T-helper 1 cell treated with Interleukin-12 subunit alpha and Interleukin-12 subunit beta and Interleukin-4 antibody, amounts not matched to agents 30 μg/mL and 1 μg/mL, for 36 hours (primary cell): ENCODE results near the gene LOC101059915.
"Not testable (repeated sequence)": the region's sequence is repeated elsewhere in the genome, so short reads cannot be mapped to it uniquely, and the experiment has no call there.

ENCODE experiments used
- H3K27ac Mint-ChIP-seq: one replicate; pipeline ENCODE4 v1.8.0; 2021; ENCODE audit warnings: mild to moderate bottlenecking, mixed read lengths
- H3K27me3 Mint-ChIP-seq: one replicate; pipeline ENCODE4 v1.8.0; 2021; ENCODE audit warnings: low read depth, mixed read lengths
- H3K36me3 Mint-ChIP-seq: one replicate; pipeline ENCODE4 v1.8.0; 2021; ENCODE audit warnings: low read depth, mixed read lengths
- H3K4me1 Mint-ChIP-seq: one replicate; pipeline ENCODE4 v1.8.0; 2021; ENCODE audit warnings: low read depth, mixed read lengths
- H3K4me3 Mint-ChIP-seq: one replicate; pipeline ENCODE4 v1.8.0; 2021; ENCODE audit warnings: mild to moderate bottlenecking, moderate library complexity, mixed read lengths
- H3K9me3 Mint-ChIP-seq: one replicate; pipeline ENCODE4 v1.8.0; 2021; ENCODE audit warnings: mixed read lengths

LOC101059915 gene

DNA sequence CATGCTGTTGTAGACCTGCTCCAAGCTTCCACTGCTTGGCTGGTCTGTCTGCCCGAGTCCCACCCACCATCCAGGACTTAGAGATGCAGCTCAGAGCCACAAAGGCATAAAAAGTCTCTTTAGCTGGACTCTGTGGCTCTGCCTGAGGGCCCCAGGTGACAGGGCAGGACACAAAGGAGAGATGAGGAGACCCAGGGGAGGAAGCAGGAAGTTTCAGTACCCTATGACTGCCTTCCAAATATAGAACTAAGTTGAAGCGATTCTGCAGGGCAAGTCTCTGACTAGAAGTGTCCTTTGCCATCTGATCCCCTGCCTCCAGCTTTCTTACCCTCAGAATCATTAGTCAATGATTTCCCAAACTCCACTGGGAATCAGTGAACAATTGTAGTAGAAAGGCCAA is 37.9 kb upstream of the LOC101059915 start:
- no peaks in the 10 kb centered on the region for H3K36me3 Mint-ChIP-seq
- H3K27me3 Mint-ChIP-seq: no peaks in the 10 kb centered on the region
- no peaks in the 10 kb centered on the region for H3K9me3 Mint-ChIP-seq
- no peak overlapping the region for H3K27ac Mint-ChIP-seq
- H3K4me3 Mint-ChIP-seq: no peak overlapping the region
- H3K4me1 Mint-ChIP-seq: peaks cover 14% of the 10 kb centered on the region

DNA sequence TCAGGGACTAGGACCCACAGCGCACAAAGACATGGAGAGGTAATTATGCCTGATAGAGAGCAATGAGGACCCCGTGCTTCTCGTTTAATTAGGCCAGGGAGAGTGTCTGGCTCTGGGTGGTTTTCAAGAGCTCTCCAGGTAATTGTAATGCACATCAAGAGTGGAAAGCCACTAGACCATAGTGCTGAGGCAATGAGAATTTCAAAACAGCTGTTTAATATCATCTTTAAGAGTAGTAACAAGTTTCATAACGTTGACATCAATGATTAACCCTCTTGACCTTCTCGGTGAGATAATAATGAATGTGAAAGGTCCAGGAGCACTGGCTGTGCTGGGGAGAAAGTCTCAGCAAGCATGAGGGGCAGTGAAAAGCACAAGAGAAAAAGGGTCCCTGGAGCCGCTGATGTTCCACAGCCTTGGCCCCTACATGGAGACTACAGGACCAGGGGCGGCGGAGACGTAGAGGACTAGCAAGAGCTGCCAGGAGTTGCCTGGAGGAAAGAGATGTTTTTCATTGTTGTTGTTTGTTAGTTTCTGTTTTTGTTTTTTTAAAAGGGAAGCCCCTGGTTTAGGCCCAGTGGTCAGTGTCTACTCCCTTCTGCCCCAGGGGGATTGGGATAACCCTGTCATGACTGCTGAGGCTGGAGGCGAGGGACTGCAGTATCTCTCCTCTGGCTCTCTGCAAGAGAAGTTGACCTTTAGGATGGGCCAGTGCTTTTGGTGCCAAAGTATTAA is 34.3 kb upstream of the LOC101059915 start:
- no peaks in the 10 kb centered on the region for H3K9me3 Mint-ChIP-seq
- H3K36me3 Mint-ChIP-seq: no peaks in the 10 kb centered on the region
- H3K4me1 Mint-ChIP-seq: peaks cover 23% of the 10 kb centered on the region
- no peak overlapping the region for H3K27ac Mint-ChIP-seq
- no peaks in the 10 kb centered on the region for H3K27me3 Mint-ChIP-seq
- H3K4me3 Mint-ChIP-seq: no peak overlapping the region

GRCh38 chrX:71634366-71634765 is 33.0 kb upstream of the LOC101059915 start:
- H3K36me3 Mint-ChIP-seq: no peaks in the 10 kb centered on the region
- H3K4me3 Mint-ChIP-seq: no peak overlapping the region
- H3K4me1 Mint-ChIP-seq: peaks cover 20% of the 10 kb centered on the region
- H3K27ac Mint-ChIP-seq: no peak overlapping the region
- no peaks in the 10 kb centered on the region for H3K27me3 Mint-ChIP-seq
- no peaks in the 10 kb centered on the region for H3K9me3 Mint-ChIP-seq

GRCh38 chrX:71636438-71637252 is 30.7 kb upstream of the LOC101059915 start:
- H3K4me3 Mint-ChIP-seq: peak overlapping the region; percentile 4
- peak overlapping the region; percentile 73 for H3K27ac Mint-ChIP-seq
- peaks cover 3% of the 10 kb centered on the region for H3K36me3 Mint-ChIP-seq
- H3K9me3 Mint-ChIP-seq: no peaks in the 10 kb centered on the region
- peaks cover 20% of the 10 kb centered on the region for H3K4me1 Mint-ChIP-seq
- no peaks in the 10 kb centered on the region for H3K27me3 Mint-ChIP-seq

DNA sequence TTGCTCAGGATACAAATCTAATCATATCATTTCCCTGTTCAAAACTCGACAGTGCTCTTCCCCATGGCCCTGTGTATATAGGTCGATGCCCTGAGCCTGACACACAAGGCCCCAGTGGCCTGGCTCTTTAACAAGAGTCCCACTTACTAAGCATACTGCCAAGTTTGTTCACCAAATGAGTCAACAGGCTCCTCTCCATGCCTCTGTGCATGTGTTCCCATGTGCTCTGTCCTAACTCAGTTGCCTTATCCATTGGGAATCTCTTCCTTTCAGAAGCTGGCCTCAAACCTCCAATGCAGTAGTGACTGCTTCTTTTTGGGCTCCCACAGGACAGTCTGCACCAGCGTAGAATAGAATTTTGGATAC is 30.1 kb upstream of the LOC101059915 start:
- Mint-ChIP-seq H3K27ac (peak overlapping the region; percentile 73), H3K4me3 (peak overlapping the region; percentile 4), H3K27me3 (no peaks in the 10 kb centered on the region), H3K9me3 (no peaks in the 10 kb centered on the region), H3K4me1 (peaks cover 20% of the 10 kb centered on the region), H3K36me3 (peaks cover 3% of the 10 kb centered on the region)

DNA sequence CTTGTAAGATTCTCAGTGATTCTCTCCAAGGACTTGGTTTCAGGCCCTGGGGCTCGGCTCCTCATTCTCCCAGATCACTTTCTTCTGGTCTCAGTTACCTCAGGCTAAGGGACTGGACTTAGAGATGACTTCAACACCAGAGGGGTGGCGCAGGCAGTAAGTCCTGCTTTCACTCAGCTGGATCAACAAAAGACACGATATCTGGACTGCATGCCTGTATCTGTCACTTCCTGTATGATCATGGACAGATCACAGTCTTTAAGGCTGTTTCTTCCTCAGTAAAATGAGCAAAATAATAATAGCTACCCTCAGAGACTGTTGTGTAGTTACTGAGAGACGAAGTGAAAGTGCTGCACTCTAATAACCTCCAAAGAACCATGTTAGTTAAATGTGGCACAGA is 29.5 kb upstream of the LOC101059915 start:
- H3K27ac Mint-ChIP-seq: no peak overlapping the region
- no peak overlapping the region for H3K4me3 Mint-ChIP-seq

DNA sequence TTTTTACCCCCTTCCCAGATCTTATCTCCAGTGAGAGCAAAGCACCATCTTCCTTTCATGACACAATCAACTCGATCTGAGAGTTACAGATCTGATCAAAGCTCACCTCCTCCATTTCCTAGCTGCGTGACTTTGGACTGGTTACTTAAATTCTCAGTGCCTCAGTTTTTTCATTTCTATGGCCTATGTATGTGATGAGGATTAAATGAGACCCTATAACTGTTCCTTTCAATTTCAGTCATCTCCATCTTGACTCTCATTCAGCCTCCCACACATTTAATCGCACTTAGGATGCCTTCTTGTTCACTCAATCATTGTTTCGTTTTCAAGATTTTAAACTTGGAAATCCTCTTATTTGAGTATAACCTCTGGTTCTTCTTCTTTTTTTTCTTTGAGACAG is 28.9 kb upstream of the LOC101059915 start:
- H3K4me3 Mint-ChIP-seq: no peak overlapping the region
- H3K4me1 Mint-ChIP-seq: peaks cover 17% of the 10 kb centered on the region
- H3K9me3 Mint-ChIP-seq: no peaks in the 10 kb centered on the region
- no peaks in the 10 kb centered on the region for H3K27me3 Mint-ChIP-seq
- no peak overlapping the region for H3K27ac Mint-ChIP-seq
- peaks cover 4% of the 10 kb centered on the region for H3K36me3 Mint-ChIP-seq

More for the DNA sequence above, 29.5 kb upstream of the LOC101059915 start:
- H3K4me1 Mint-ChIP-seq: peaks cover 20% of the 10 kb centered on the region
- peaks cover 3% of the 10 kb centered on the region for H3K36me3 Mint-ChIP-seq
- no peaks in the 10 kb centered on the region for H3K27me3 Mint-ChIP-seq
- H3K9me3 Mint-ChIP-seq: no peaks in the 10 kb centered on the region

DNA sequence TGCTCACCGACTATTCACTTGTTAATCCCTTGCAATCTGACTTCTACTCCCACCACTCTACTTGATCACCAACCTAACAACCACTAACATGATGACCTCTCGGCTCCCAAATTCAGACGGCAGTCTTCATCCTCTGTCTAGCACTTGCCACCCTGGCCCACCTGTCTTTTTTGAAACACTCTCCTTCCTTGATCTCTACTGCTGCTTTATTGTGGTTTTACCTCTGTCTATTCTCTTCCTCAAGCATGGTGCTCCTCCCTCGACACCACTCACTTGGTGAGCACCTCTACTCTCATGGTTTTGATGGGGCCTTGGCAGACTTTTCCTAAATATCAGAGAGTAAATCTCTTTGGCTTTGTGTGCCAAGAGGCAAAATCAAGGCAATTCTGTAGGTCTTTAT is 27.3 kb upstream of the LOC101059915 start:
- Mint-ChIP-seq H3K9me3 (no peaks in the 10 kb centered on the region), H3K27ac (no peak overlapping the region), H3K4me1 (peaks cover 17% of the 10 kb centered on the region), H3K27me3 (no peaks in the 10 kb centered on the region), H3K4me3 (no peak overlapping the region), H3K36me3 (peaks cover 4% of the 10 kb centered on the region)

DNA sequence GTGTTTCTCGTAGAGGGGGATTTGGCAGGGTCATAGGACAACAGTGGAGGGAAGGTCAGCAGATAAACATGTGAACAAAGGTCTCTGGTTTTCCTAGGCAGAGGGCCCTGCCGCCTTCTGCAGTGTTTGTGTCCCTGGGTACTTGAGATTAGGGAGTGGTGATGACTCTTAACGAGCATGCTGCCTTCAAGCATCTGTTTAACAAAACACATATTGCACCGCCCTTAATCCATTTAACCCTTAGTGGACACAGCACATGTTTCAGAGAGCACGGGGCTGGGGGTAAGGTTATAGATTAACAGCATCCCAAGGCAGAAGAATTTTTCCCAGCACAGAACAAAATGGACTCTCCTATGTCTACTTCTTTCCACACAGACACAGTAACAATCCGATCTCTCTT is 22.9 kb upstream of the LOC101059915 start:
- not testable (repeated sequence) for H3K4me1 Mint-ChIP-seq, H3K4me3 Mint-ChIP-seq, H3K36me3 Mint-ChIP-seq, H3K27me3 Mint-ChIP-seq, H3K9me3 Mint-ChIP-seq, H3K27ac Mint-ChIP-seq

DNA sequence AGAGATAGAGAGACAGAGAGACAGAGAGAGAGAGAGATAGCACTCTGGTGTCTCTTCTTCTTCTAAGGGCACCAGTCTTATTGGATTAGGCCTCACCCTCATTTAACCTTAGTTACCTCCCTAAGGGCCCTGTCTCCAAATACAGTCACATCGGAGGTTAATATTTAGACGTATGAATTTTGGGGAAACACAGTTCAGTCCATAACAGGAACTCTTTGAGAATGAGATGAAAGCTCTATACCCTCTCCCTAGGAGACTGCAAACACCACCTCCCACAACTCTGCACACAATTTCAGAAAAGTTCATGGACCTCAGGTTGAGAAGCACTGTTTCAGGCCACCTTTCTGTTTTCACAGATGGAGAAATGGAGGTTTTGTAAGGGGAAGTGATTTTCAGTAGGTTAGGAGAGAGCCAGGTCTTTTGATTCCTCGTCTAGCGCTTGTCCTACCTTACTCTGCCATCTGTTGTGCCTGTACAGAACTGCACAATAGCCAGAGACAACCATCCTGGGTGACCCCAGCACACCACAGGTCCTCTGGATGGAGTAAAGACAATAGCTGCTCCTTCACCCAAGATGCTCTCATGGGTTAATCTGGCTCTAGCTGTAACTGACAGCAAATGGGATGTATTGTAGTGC is 16.9 kb upstream of the LOC101059915 start:
- H3K27ac Mint-ChIP-seq: no peak overlapping the region

GRCh38 chrX:71652405-71652804 is 14.9 kb upstream of the LOC101059915 start:
- H3K9me3 Mint-ChIP-seq: no peaks in the 10 kb centered on the region
- H3K36me3 Mint-ChIP-seq: no peaks in the 10 kb centered on the region
- peaks cover 12% of the 10 kb centered on the region for H3K27me3 Mint-ChIP-seq
- peaks cover 23% of the 10 kb centered on the region for H3K4me1 Mint-ChIP-seq
- H3K27ac Mint-ChIP-seq: no peak overlapping the region
- H3K4me3 Mint-ChIP-seq: no peak overlapping the region

More for the DNA sequence above, 16.9 kb upstream of the LOC101059915 start:
- Mint-ChIP-seq H3K4me1 (peaks cover 18% of the 10 kb centered on the region), H3K27me3 (peaks cover 4% of the 10 kb centered on the region), H3K9me3 (no peaks in the 10 kb centered on the region), H3K36me3 (no peaks in the 10 kb centered on the region), H3K4me3 (no peak overlapping the region)

- no peak overlapping the region for H3K4me3 Mint-ChIP-seq
- H3K27me3 Mint-ChIP-seq: peaks cover 12% of the 10 kb centered on the region
- H3K36me3 Mint-ChIP-seq: no peaks in the 10 kb centered on the region
- H3K9me3 Mint-ChIP-seq: no peaks in the 10 kb centered on the region
- H3K4me1 Mint-ChIP-seq: peaks cover 23% of the 10 kb centered on the region
- H3K27ac Mint-ChIP-seq: no peak overlapping the region
Measured at GRCh38 chrX:71653344-71653743, 14.0 kb upstream of the LOC101059915 start.

DNA sequence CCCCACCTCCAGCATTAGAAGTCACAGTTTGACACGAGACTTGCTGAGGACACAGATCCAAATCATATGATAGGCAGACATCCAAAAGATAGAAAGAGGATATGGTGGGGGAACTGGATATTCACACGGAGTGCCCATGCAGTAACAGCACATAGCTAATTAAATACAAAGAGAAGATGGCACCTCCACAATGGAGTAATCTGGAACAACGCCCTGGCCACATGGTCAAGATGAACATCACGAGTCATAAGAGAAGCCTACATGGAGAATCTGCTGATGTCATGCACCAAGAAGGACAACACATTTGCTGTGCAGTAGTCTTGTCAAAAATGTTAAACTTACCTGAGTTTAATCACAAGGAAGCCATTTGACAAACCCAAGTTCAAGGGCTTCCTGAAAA is 10.1 kb upstream of the LOC101059915 start:
- H3K27me3 Mint-ChIP-seq: peaks cover 12% of the 10 kb centered on the region
- H3K4me3 Mint-ChIP-seq: no peak overlapping the region
- H3K36me3 Mint-ChIP-seq: no peaks in the 10 kb centered on the region
- H3K4me1 Mint-ChIP-seq: peaks cover 7% of the 10 kb centered on the region
- no peaks in the 10 kb centered on the region for H3K9me3 Mint-ChIP-seq
- H3K27ac Mint-ChIP-seq: no peak overlapping the region

- no peaks in the 10 kb centered on the region for H3K9me3 Mint-ChIP-seq
- H3K4me1 Mint-ChIP-seq: peaks cover 19% of the 10 kb centered on the region
- no peaks in the 10 kb centered on the region for H3K36me3 Mint-ChIP-seq
- no peak overlapping the region for H3K4me3 Mint-ChIP-seq
- peaks cover 11% of the 10 kb centered on the region for H3K27me3 Mint-ChIP-seq
- H3K27ac Mint-ChIP-seq: no peak overlapping the region
Measured at GRCh38 chrX:71659342-71659741, 8.0 kb upstream of the LOC101059915 start.

DNA sequence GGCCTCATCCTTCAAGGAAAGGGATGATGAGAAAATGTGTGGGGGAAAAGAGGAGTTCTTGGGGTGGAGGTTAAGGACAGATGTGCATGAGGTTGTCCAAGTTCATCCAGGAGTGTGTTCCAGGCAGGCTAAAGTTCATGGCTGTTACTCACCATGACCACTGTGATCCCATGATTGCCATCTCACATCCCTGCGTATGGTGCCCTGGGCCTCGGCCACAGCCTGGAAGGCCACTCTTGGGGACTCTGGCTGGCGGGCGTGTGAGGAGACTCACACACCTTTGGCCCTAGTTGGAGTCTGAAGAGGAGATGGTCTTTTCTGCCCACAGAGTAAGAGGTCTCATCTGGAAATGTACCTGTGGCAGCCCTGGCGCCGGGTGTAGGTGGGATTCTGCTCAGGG is 7.4 kb upstream of the LOC101059915 start:
- H3K27ac Mint-ChIP-seq: no peak overlapping the region
- no peaks in the 10 kb centered on the region for H3K9me3 Mint-ChIP-seq
- H3K27me3 Mint-ChIP-seq: peaks cover 8% of the 10 kb centered on the region
- H3K4me1 Mint-ChIP-seq: peaks cover 19% of the 10 kb centered on the region
- no peaks in the 10 kb centered on the region for H3K36me3 Mint-ChIP-seq
- H3K4me3 Mint-ChIP-seq: no peak overlapping the region
